H1 (cell line): ENCODE results near the gene CYRIA. TPM values are rescaled to one million over a fixed set of nuclear protein-coding genes. Genes with fewer than 3 reads are reported as not detected.

ENCODE experiments used
- CTCF ChIA-PET: fragments of 300-600 bp; sonication (Branson Sonifier 250); formaldehyde crosslinking; loops from one replicate; lab custom pipeline; 2021; ENCODE audit not compliant: partially characterized antibody; lab: Charles Lee
- POLR2A ChIA-PET: fragments of 300-600 bp; sonication (Branson Sonifier 250); formaldehyde crosslinking; loops from one replicate; lab custom pipeline; 2021; ENCODE audit warnings: inconsistent platforms; ENCODE audit not compliant: partially characterized antibody; lab: Charles Lee
- DNase-seq, 2 experiments: peaks; one replicate each; pipeline versions ENCODE4 v3.0.0 to v3.0.0-alpha.2; 2010 to 2022; ENCODE audit warnings: low spot score in 2 of 2, low read depth in 1 of 2, mixed read lengths in 1 of 2
- FAIRE-seq: peaks from 2 replicates; lab custom pipeline; 2011; peaks lifted over from hg19 to GRCh38; lab: Jason Lieb, UNC
- H2AFZ ChIP-seq: 2 replicates; pipeline ENCODE4 v1.8.1; 2012; ENCODE audit warnings: low read length, inconsistent platforms
- H2AK5ac ChIP-seq: 2 replicates; pipeline ENCODE4 v1.6.1; 2013; ENCODE audit warnings: low read depth, low read length
- H2BK120ac ChIP-seq: replicated peaks from 2 replicates; pipeline ENCODE3; 2013; ENCODE audit warnings: low read depth, low read length, inconsistent platforms
- H2BK12ac ChIP-seq: 2 replicates; pipeline ENCODE4 v1.6.1; 2013; ENCODE audit warnings: low read depth, low read length
- H2BK15ac ChIP-seq: 2 replicates; pipeline ENCODE4 v1.6.1; 2013; ENCODE audit warnings: low read length
- H2BK20ac ChIP-seq: 2 replicates; pipeline ENCODE4 v1.6.1; 2013; ENCODE audit warnings: low read length
- H2BK5ac ChIP-seq: 2 replicates; pipeline ENCODE4 v1.6.1; 2013; ENCODE audit warnings: low read depth, low read length
- H3K14ac ChIP-seq: 2 replicates; pipeline ENCODE4 v1.6.1; 2013; ENCODE audit warnings: inconsistent platforms; ENCODE audit not compliant: insufficient read length
- H3K18ac ChIP-seq: 2 replicates; pipeline ENCODE4 v1.6.1; 2013; ENCODE audit warnings: low read length; ENCODE audit errors: extremely low read depth
- H3K23ac ChIP-seq: 2 replicates; pipeline ENCODE4 v1.6.1; 2013; ENCODE audit warnings: inconsistent platforms; ENCODE audit not compliant: insufficient read length
- H3K23me2 ChIP-seq: 2 replicates; pipeline ENCODE4 v1.6.1; 2013; ENCODE audit warnings: low read depth, low read length
- H3K27ac ChIP-seq: 2 replicates; pipeline ENCODE4 v1.6.1; 2011; ENCODE audit warnings: low read depth, low read length, inconsistent platforms
- H3K27me3 ChIP-seq, 4 experiments: replicated peaks in 1 of 4; 1 replicate in 1 of 4; 2 replicates in 3 of 4; pipeline versions ENCODE4 v1.6.1 to v1.8.1; 2011 to 2013; ENCODE audit warnings: low read length in 3 of 4, mild to moderate bottlenecking in 3 of 4, inconsistent platforms in 2 of 4, mixed read lengths in 2 of 4, moderate library complexity in 1 of 4; ENCODE audit not compliant: control insufficient read depth in 3 of 4, insufficient read depth in 3 of 4; ENCODE audit errors: extremely low read depth in 1 of 4
- H3K36me3 ChIP-seq, 4 experiments: 2 replicates each; pipeline versions ENCODE4 v1.6.1 to v1.8.1; 2011 to 2013; ENCODE audit warnings: mild to moderate bottlenecking in 4 of 4, low read length in 3 of 4, moderate library complexity in 2 of 4, control low read depth in 1 of 4, inconsistent platforms in 1 of 4; ENCODE audit not compliant: insufficient read depth in 4 of 4, control insufficient read depth in 2 of 4
- H3K4ac ChIP-seq: replicated peaks from 2 replicates; pipeline ENCODE3; 2013; ENCODE audit warnings: low read length, low read depth, mixed read lengths, inconsistent platforms; ENCODE audit not compliant: insufficient read length
- H3K4me1 ChIP-seq, 4 experiments: replicated peaks in 1 of 4; 1 replicate in 1 of 4; 2 replicates in 3 of 4; pipeline versions ENCODE4 v1.6.1 to v1.8.1; 2011 to 2013; ENCODE audit warnings: low read length in 3 of 4, inconsistent platforms in 2 of 4, mixed read lengths in 1 of 4; ENCODE audit not compliant: insufficient read depth in 4 of 4, control insufficient read depth in 3 of 4
- H3K4me2 ChIP-seq, 2 experiments: 2 replicates each; pipeline versions ENCODE4 v1.6.1 to v1.8.1; 2011 to 2013; ENCODE audit warnings: low read depth in 2 of 2, low read length in 2 of 2, control low read depth in 1 of 2, inconsistent platforms in 1 of 2, mild to moderate bottlenecking in 1 of 2; ENCODE audit not compliant: insufficient read depth in 1 of 2
- H3K4me3 ChIP-seq, 4 experiments: fragments of 200-600, 300-600 bp in 1 of 4; sonication (generic), shearing (Covaris generic), sonication (Bioruptor Twin) in 1 of 4; 2 replicates each; pipeline versions ENCODE4 v1.5.1 to v1.8.1; 2011 to 2016; ENCODE audit warnings: low read length in 4 of 4, low read depth in 3 of 4, control low read depth in 2 of 4, inconsistent platforms in 2 of 4, mild to moderate bottlenecking in 2 of 4, mixed read lengths in 1 of 4, moderate library complexity in 1 of 4; ENCODE audit not compliant: insufficient read depth in 2 of 4; ENCODE audit errors: extremely low read depth in 1 of 4
- H3K56ac ChIP-seq: replicated peaks from 2 replicates; pipeline ENCODE3; 2013; ENCODE audit warnings: low read depth, mild to moderate bottlenecking, mixed read lengths, low read length, inconsistent platforms; ENCODE audit not compliant: insufficient read length
- H3K79me1 ChIP-seq: 2 replicates; pipeline ENCODE4 v1.6.1; 2013; ENCODE audit warnings: low read depth, low read length, control low read depth
- H3K79me2 ChIP-seq, 2 experiments: 2 replicates each; pipeline versions ENCODE4 v1.6.1 to v1.8.1; 2012 to 2013; ENCODE audit warnings: low read length in 2 of 2, mild to moderate bottlenecking in 2 of 2, inconsistent platforms in 1 of 2; ENCODE audit not compliant: insufficient read depth in 2 of 2, control insufficient read depth in 1 of 2
- H3K9ac ChIP-seq, 4 experiments: replicated peaks in 1 of 4; 1 replicate in 1 of 4; 2 replicates in 3 of 4; pipeline versions ENCODE4 v1.6.1 to v1.8.1; 2011 to 2013; ENCODE audit warnings: low read depth in 3 of 4, low read length in 3 of 4, control low read depth in 2 of 4, mild to moderate bottlenecking in 2 of 4, moderate library complexity in 2 of 4, inconsistent platforms in 1 of 4; ENCODE audit errors: extremely low read depth in 1 of 4
- H3K9me3 ChIP-seq, 2 experiments: 2 replicates each; pipeline versions ENCODE4 v1.6.1 to v1.8.1; 2012 to 2013; ENCODE audit warnings: mild to moderate bottlenecking in 2 of 2, moderate library complexity in 2 of 2, control low read depth in 1 of 2, inconsistent platforms in 1 of 2, low read depth in 1 of 2, low read length in 1 of 2, mixed read lengths in 1 of 2; ENCODE audit not compliant: insufficient read depth in 2 of 2
- H4K20me1 ChIP-seq, 2 experiments: replicated peaks in 1 of 2; 2 replicates each; pipeline versions ENCODE3 to v1.8.1; 2011 to 2013; ENCODE audit warnings: inconsistent platforms in 2 of 2, low read length in 2 of 2, mild to moderate bottlenecking in 1 of 2; ENCODE audit not compliant: insufficient read depth in 2 of 2, control insufficient read depth in 1 of 2
- H4K5ac ChIP-seq: 2 replicates; pipeline ENCODE4 v1.6.1; 2013; ENCODE audit warnings: low read length, low read depth, mixed read lengths, inconsistent platforms; ENCODE audit not compliant: insufficient read length
- H4K8ac ChIP-seq: 2 replicates; pipeline ENCODE4 v1.8.0; 2013; ENCODE audit warnings: mild to moderate bottlenecking, moderate library complexity, low read length, inconsistent platforms; ENCODE audit not compliant: insufficient read depth; ENCODE audit errors: extremely low read depth
- H4K91ac ChIP-seq: replicated peaks from 2 replicates; pipeline ENCODE3; 2013; ENCODE audit warnings: low read length, mixed read lengths, inconsistent platforms; ENCODE audit not compliant: insufficient read length
- BRCA1 ChIP-seq: IDR thresholded peaks from 2 replicates; pipeline ENCODE4 v1.6.1; 2012; ENCODE audit warnings: low read depth, low read length, improper control_type of control experiment
- EZH2 ChIP-seq: fragments of 200-600 bp; sonication (generic); IDR thresholded peaks from 2 replicates; pipeline ENCODE4 v1.7.1; 2012; ENCODE audit warnings: low read depth, mild to moderate bottlenecking, moderate library complexity, low read length, inconsistent platforms; ENCODE audit not compliant: severe bottlenecking
- HDAC2 ChIP-seq, 2 experiments: fragments of 300-600 bp in 1 of 2; sonication (generic) in 1 of 2; IDR thresholded peaks; 2 replicates each; pipeline ENCODE4 v1.6.1; 2011 to 2012; ENCODE audit warnings: low read depth in 2 of 2, low read length in 2 of 2, mild to moderate bottlenecking in 2 of 2, moderate library complexity in 2 of 2, borderline replicate concordance in 1 of 2, inconsistent platforms in 1 of 2
- JUN ChIP-seq: IDR thresholded peaks from 2 replicates; pipeline ENCODE4 v1.6.1; 2011; ENCODE audit warnings: low read depth, mild to moderate bottlenecking, improper control_type of control experiment, low read length
- KDM1A ChIP-seq: fragments of 200-600, 300-600 bp; sonication (generic); IDR thresholded peaks from 2 replicates; pipeline ENCODE4 v1.7.1; 2016; ENCODE audit warnings: mild to moderate bottlenecking, low read length, borderline replicate concordance
- KDM5A ChIP-seq: fragments of 200-600 bp; IDR thresholded peaks from 2 replicates; pipeline ENCODE4 v1.7.1; 2012; ENCODE audit warnings: mild to moderate bottlenecking, low read length, inconsistent platforms, mixed read lengths
- TCF12 ChIP-seq: IDR thresholded peaks from 2 replicates; pipeline ENCODE4 v1.6.1; 2011; ENCODE audit warnings: low read depth, mild to moderate bottlenecking, low read length
- ZNF274 ChIP-seq: IDR thresholded peaks from 2 replicates; pipeline ENCODE4 v1.7.0; 2012; ENCODE audit warnings: low read length, borderline replicate concordance; ENCODE audit errors: extremely low read depth
- WGBS, 2 experiments: shearing (Covaris generic) in 1 of 2; methylation state at CpG; one replicate each; pipeline versions ENCODE4 v1.1.6 to v1.1.7; 2013 to 2015; ENCODE audit warnings: low lambda C conversion rate in 2 of 2, mixed read lengths in 2 of 2, inconsistent platforms in 1 of 2, low coverage in 1 of 2, missing lambda C conversion rate in 1 of 2; ENCODE audit not compliant: insufficient replicate concordance in 2 of 2, insufficient coverage in 1 of 2, insufficient read length in 1 of 2; ENCODE audit errors: extremely low coverage in 1 of 2, missing lambda C conversion rate in 1 of 2; 5-methylcytosine and 5-hydroxymethylcytosine counted together
- polyA plus RNA-seq, 7 experiments: library from polyadenylated mRNA; depleted of rRNA in 3 of 7; stranded (reverse) in 5 of 7; unstranded in 2 of 7; fragments of >200 nt in 5 of 7; fragments of 200-250 nt in 2 of 7; gene quantifications; 1 replicate in 5 of 7; 2 replicates in 1 of 7; 4 replicates in 1 of 7; pipeline versions ENCODE4 v1.2.1 to v1.2.3, GENCODE V29; 2011 to 2013; ENCODE audit warnings: missing spikeins in 2 of 7, mixed read lengths in 2 of 7
- total RNA-seq: library from RNA; stranded (reverse); fragmentation: NEBNext Ultra II Directional; extraction: Animal tissue kit (Norgen Biotek cat#: 25700); gene quantifications from 2 replicates; pipeline ENCODE4 v1.2.1, GENCODE V29; 2021
- TF ChIP-seq, protein P1 (sequence below): IDR thresholded peaks from 2 replicates; pipeline ENCODE4 v1.6.1; 2011; ENCODE audit warnings: low read depth, mild to moderate bottlenecking, low read length; ENCODE audit not compliant: insufficient read depth

Gene CYRIA
- total and polyA plus RNA-seq, 2 of the 8 experiments (the other 6 are each of a cell fraction or from before 2014, with no cell fraction given) = 1.5 to 9.8 TPM

- WGBS, 2 experiments = 100% methylated on average over 1 of the region's 1 CpG; no CpG with 5 or more reads in 1 of the 2 experiments
- Histone ChIP-seq H3K4me1 (no peaks in the 10 kb centered on the region), H2BK120ac (no peak overlapping the region), H4K8ac (no peak overlapping the region), H3K56ac (no peak overlapping the region), H4K20me1 (no peaks in the 10 kb centered on the region), H3K27ac (no peak overlapping the region), H3K79me1 (no peaks in the 10 kb centered on the region), H3K9me3 (peaks cover 0 to 4% of the 10 kb centered on the region in 2 experiments; a peak in 1 of 4 replicates), H3K27me3 (no peaks in the 10 kb centered on the region; a peak in 1 of 7 replicates), H2BK20ac (no peak overlapping the region), H3K23ac (no peak overlapping the region), H3K79me2 (no peaks in the 10 kb centered on the region), H2BK5ac (no peak overlapping the region), H3K4me2 (no peak overlapping the region), H3K23me2 (no peaks in the 10 kb centered on the region), H4K91ac (no peak overlapping the region), H2BK15ac (no peak overlapping the region), H2AK5ac (no peak overlapping the region), H3K14ac (no peak overlapping the region), H3K4ac (no peak overlapping the region), H2BK12ac (no peak overlapping the region), H3K36me3 (no peaks in the 10 kb centered on the region), H3K4me3 (no peak overlapping the region), H3K18ac (no peak overlapping the region), H2AFZ (no peak overlapping the region), H3K9ac (no peak overlapping the region), H4K5ac (no peak overlapping the region)
- DNase-seq = no peak
- TF ChIP-seq BRCA1 (no peak), TCF12 (no peak), KDM1A (no peak), ZNF274 (no peak), KDM5A (no peak), JUN (no peak), HDAC2 (IDR thresholded peaks at IDR 0.05; ENCODE audit: borderline replicate concordance in 1 of 2, low read depth in 2 of 2, low read length in 2 of 2) (no peak), EZH2 (no peak)
- TF ChIP-seq, protein P1, sequence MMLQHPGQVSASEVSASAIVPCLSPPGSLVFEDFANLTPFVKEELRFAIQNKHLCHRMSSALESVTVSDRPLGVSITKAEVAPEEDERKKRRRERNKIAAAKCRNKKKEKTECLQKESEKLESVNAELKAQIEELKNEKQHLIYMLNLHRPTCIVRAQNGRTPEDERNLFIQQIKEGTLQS = no peak
- POLR2A ChIA-PET = no interaction called here
- CTCF ChIA-PET = no interaction called here
- FAIRE-seq = no peak
Measured at GRCh38 chr2:16674154-16674553, 8.5 kb upstream of the CYRIA start.
